SU-DHL-6 (cell line): Measurements from ENCODE around the gene COL18A1.

Experiments
- H2AFZ ChIP-seq: fragments of 200-600 bp; sonication (generic); 2 replicates; pipeline ENCODE4 v1.6.1; 2014; ENCODE audit warnings: low read depth, mild to moderate bottlenecking, moderate library complexity, mixed read lengths, antibody characterized with exemption, low read length; ENCODE audit not compliant: severe bottlenecking
- H3F3A ChIP-seq: fragments of 200-600 bp; shearing (Covaris generic); 2 replicates; pipeline ENCODE4 v1.6.0; 2016; ENCODE audit warnings: antibody characterized with exemption, mild to moderate bottlenecking; ENCODE audit not compliant: insufficient read depth
- H3K27ac ChIP-seq: fragments of 200-600 bp; sonication (generic); 2 replicates; pipeline ENCODE4 v1.5.1; 2016; ENCODE audit warnings: low read depth, mild to moderate bottlenecking, low read length, moderate library complexity, mixed read lengths
- H3K27me3 ChIP-seq: fragments of 200-600 bp; sonication (generic), shearing (Covaris generic); 2 replicates; pipeline ENCODE4 v1.6.0; 2014; ENCODE audit warnings: mild to moderate bottlenecking, low read length
- H3K36me3 ChIP-seq: fragments of 200-600 bp; sonication (generic); 2 replicates; pipeline ENCODE4 v1.6.1; 2014; ENCODE audit warnings: mild to moderate bottlenecking, low read length, mixed read lengths
- H3K4me2 ChIP-seq: fragments of 300-600, 200-600 bp; shearing (Covaris generic), sonication (generic); 2 replicates; pipeline ENCODE4 v1.6.0; 2014; ENCODE audit warnings: low read length, low read depth, mild to moderate bottlenecking; ENCODE audit not compliant: poor library complexity, severe bottlenecking
- H3K4me3 ChIP-seq: fragments of 200-600 bp; sonication (generic); 2 replicates; pipeline ENCODE4 v1.5.1; 2014; ENCODE audit warnings: antibody characterized with exemption, low read length, mild to moderate bottlenecking, mixed read lengths; ENCODE audit not compliant: insufficient read depth, poor library complexity, severe bottlenecking
- H3K79me2 ChIP-seq: fragments of 200-600 bp; sonication (generic); 2 replicates; pipeline ENCODE4 v1.6.1; 2014; ENCODE audit warnings: mild to moderate bottlenecking, low read length, moderate library complexity; ENCODE audit not compliant: insufficient read depth
- H3K9ac ChIP-seq: fragments of 200-600 bp; sonication (generic); 2 replicates; pipeline ENCODE4 v1.7.0; 2014; ENCODE audit warnings: mild to moderate bottlenecking, low read length
- H3K9me2 ChIP-seq: fragments of 200-600 bp; sonication (generic); replicated peaks from 2 replicates; pipeline ENCODE4 v1.6.1; 2014; ENCODE audit warnings: low read length; ENCODE audit not compliant: insufficient read depth
- H3K9me3 ChIP-seq: fragments of 200-600 bp; sonication (generic); 2 replicates; pipeline ENCODE4 v1.6.1; 2014; ENCODE audit warnings: low read length, mixed read lengths; ENCODE audit not compliant: insufficient read depth
- H4K20me1 ChIP-seq: fragments of 200-600 bp; sonication (generic); 2 replicates; pipeline ENCODE4 v1.6.1; 2014; ENCODE audit warnings: low read depth, mild to moderate bottlenecking, antibody characterized with exemption, low read length, moderate library complexity, mixed read lengths
- EZH2phosphoT487 ChIP-seq: fragments of 200-600 bp; sonication (generic), shearing (Covaris generic); conservative IDR thresholded peaks from 2 replicates; pipeline ENCODE4 v1.6.1; 2018; ENCODE audit warnings: mild to moderate bottlenecking, antibody characterized with exemption, low read length, moderate library complexity, mixed read lengths
- TF ChIP-seq, protein P1 (sequence below): fragments of 200-600 bp; sonication (generic); IDR thresholded peaks from one replicate; pipeline ENCODE4 v1.5.1; 2017; ENCODE audit warnings: antibody characterized with exemption, mild to moderate bottlenecking, low read length, moderate library complexity; ENCODE audit not compliant: insufficient read depth, poor library complexity, severe bottlenecking

COL18A1 gene

DNA sequence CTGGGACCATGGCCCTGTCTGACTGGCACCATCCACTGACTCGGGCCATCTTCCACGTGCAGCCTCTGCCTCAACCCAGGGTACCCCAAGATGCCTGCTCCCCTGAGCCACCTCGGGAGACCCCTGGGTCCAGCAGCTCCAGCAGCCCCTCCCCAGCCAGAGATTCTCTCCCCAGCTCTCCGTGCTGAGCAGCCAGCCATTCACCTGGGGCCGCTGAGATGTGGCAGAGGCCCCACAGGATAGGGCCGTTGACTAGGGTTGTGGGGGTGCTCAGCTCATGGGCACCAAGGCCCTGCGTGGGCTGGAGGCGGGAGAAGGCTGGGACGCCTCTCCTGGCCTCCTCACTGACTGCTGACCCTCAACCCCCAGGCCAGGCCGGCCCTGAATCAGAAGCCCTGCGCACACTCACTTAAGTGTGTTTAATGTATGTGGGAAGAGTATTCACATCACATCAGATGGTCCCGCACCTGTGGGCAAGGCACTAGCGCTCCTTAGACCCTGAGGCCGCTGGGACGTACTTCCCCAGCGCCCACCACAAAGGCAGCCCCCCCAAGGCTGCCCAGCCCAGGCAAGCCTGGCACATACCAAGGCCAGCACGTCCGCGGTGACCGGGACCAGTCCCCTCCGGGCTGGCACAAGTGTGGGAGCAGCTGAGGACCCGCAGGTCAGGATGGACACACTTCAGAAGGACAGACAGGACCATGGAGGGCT lies 109.5 kb downstream of the COL18A1 start:
- Histone ChIP-seq H3F3A (peaks cover 3% of the 10 kb centered on the region; the same call in 1 of the 2 replicates), H2AFZ (no peak overlapping the region), H3K9me2 (no peaks in the 10 kb centered on the region), H3K79me2 (no peaks in the 10 kb centered on the region), H3K9ac (no peak overlapping the region), H4K20me1 (no peaks in the 10 kb centered on the region), H3K4me2 (no peak overlapping the region), H3K36me3 (peaks cover 16% of the 10 kb centered on the region), H3K27me3 (no peaks in the 10 kb centered on the region), H3K4me3 (no peak overlapping the region), H3K9me3 (no peaks in the 10 kb centered on the region), H3K27ac (no peak overlapping the region)
- no peak for TF ChIP-seq EZH2phosphoT487
- TF ChIP-seq, protein P1, sequence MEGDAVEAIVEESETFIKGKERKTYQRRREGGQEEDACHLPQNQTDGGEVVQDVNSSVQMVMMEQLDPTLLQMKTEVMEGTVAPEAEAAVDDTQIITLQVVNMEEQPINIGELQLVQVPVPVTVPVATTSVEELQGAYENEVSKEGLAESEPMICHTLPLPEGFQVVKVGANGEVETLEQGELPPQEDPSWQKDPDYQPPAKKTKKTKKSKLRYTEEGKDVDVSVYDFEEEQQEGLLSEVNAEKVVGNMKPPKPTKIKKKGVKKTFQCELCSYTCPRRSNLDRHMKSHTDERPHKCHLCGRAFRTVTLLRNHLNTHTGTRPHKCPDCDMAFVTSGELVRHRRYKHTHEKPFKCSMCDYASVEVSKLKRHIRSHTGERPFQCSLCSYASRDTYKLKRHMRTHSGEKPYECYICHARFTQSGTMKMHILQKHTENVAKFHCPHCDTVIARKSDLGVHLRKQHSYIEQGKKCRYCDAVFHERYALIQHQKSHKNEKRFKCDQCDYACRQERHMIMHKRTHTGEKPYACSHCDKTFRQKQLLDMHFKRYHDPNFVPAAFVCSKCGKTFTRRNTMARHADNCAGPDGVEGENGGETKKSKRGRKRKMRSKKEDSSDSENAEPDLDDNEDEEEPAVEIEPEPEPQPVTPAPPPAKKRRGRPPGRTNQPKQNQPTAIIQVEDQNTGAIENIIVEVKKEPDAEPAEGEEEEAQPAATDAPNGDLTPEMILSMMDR = no peak

DNA sequence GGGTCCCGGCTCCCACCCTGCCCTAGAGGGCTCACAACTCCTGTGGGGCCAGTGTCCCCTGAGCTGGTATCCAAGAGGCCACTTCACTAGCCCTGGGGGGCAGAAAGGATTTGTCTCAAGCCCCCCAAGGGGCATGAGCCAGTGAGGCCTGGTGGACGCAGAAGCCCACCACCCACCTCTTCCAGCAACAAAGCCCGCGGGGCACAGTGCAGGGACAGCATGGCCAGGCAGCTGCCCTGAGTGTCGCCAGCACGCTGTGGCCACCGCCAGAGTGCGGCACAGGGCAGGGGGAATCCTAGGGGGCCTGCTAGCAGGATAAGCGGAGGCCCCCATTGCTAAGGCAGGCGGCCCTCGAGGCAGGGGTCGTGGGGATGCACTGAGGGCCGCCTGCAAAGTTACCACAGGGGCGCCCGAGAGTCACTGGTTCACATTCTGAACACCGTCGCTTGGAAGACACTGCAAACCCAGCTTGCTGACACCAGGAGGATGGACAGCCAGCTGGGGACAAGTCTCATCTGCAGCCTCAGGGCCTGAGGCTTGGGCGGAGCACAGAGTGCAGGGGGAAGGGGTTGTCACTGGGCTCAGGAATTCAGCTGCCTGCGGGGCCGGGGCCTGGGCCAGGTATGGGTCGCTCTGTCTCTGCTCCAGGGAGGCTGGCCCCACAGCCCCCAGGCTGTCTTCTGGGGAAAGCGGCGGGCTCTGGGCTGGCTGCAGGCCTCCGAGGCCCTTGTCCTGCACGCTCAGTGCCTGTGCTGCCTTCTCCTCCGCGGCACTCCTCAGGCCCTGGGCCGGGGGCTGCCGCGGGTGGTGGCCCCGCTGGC lies 110.5 kb downstream of the COL18A1 start:
- Histone ChIP-seq H3K4me3 (no peak overlapping the region), H2AFZ (no peak overlapping the region), H3K27ac (no peak overlapping the region), H3K9me2 (no peaks in the 10 kb centered on the region), H3K36me3 (peaks cover 26% of the 10 kb centered on the region), H3F3A (peaks cover 3% of the 10 kb centered on the region; the same call in 1 of the 2 replicates), H3K9me3 (no peaks in the 10 kb centered on the region), H3K9ac (no peak overlapping the region), H3K4me2 (no peak overlapping the region), H3K79me2 (peaks cover 4% of the 10 kb centered on the region; the same call in 1 of the 2 replicates), H4K20me1 (no peaks in the 10 kb centered on the region), H3K27me3 (no peaks in the 10 kb centered on the region)
- TF ChIP-seq EZH2phosphoT487 = no peak
- TF ChIP-seq, protein P1 = no peak

DNA sequence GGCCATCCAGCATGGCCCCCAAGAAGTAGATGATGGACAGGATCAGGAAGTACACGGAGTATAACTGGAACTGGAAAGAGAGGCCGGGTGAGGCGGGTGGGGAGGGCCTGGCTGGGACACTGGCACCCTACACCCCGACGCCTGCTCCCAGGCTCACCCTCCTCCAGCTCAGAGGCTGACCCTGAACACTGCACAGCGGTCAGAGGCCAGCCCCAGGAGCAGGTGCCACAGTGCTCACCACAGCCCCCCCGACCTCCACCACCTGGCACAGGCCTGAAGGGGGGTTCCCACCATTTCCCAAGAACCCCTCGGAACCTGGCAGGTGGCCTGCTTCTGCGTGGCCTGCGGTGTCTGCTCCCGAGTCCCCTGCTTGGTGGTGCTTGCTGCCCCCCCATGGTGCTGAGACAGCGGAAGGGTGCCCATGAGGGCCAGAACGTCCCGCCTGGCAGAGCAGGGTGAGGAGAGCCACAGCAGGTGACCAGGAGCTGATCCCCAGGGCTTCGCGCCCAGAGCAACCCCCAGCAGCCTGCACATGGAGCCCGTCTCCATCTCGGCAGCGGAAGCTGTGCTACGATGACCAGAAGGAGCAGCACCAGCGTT lies 111.2 kb downstream of the COL18A1 start:
- Histone ChIP-seq H3K27ac (no peak overlapping the region), H3K4me2 (no peak overlapping the region), H3F3A (peaks cover 3% of the 10 kb centered on the region; the same call in 1 of the 2 replicates), H3K36me3 (peaks cover 33% of the 10 kb centered on the region), H3K9me3 (no peaks in the 10 kb centered on the region), H3K9ac (no peak overlapping the region), H3K9me2 (no peaks in the 10 kb centered on the region), H4K20me1 (no peaks in the 10 kb centered on the region), H3K27me3 (no peaks in the 10 kb centered on the region), H3K4me3 (no peak overlapping the region), H2AFZ (no peak overlapping the region), H3K79me2 (peaks cover 11% of the 10 kb centered on the region; the same call in 1 of the 2 replicates)
- TF ChIP-seq, protein P1 = no peak
- no peak for TF ChIP-seq EZH2phosphoT487
